Measurements from ENCODE around the gene TMSB4X. TPM values are rescaled to one million over a fixed set of nuclear protein-coding genes. Genes with fewer than 3 reads are reported as not detected.
A peak's percentile ranks its signal among the peaks of the same experiment; 100 is the strongest.

TMSB4X gene
- total and polyA plus RNA-seq, 2 of the 4 experiments (the other 2 are of a cell fraction) = 4,648 to 11,116 TPM

GRCh38 chrX:13023567-13023966 is 48.7 kb downstream of the TMSB4X start:
- ChIA-PET POLR2A (ENCODE audit: unreplicated experiment) (no interaction called here), CTCF (no interaction called here)
- no peak overlapping the region for H3K4me2 ChIP-seq (ENCODE audit: low read depth, low read length)
- H4K91ac ChIP-seq (ENCODE audit: insufficient read depth, low read depth, low read length) = peak overlapping the region; percentile 39
- intact Hi-C loops (cut with micrococcal nuclease) (no loop called here), in situ Hi-C loops (cut with MboI; ENCODE audit: low sequenced_read_pairs) (no loop called here), dilution Hi-C loops (cut with HindIII; ENCODE audit: low sequenced_read_pairs, unreplicated experiment) (no loop called here)
- peak overlapping the region; percentile 42; the same call in 1 of the 2 replicates for H4K5ac ChIP-seq (ENCODE audit: low read depth, low read length)
- no peaks in the 10 kb centered on the region for H3K9me1 ChIP-seq (ENCODE audit: insufficient read depth, low read length)
- H3K36me3 ChIP-seq (ENCODE audit: control insufficient read depth, insufficient read depth, low read length) = no peaks in the 10 kb centered on the region
- H2AFZ ChIP-seq (replicated peaks; ENCODE audit: low read length, poor library complexity) = no peak overlapping the region
- no peak overlapping the region for H2AK9ac ChIP-seq (replicated peaks; ENCODE audit: low read depth, low read length, poor library complexity)
- H3K9ac ChIP-seq (ENCODE audit: low read depth, low read length) = no peak overlapping the region
- peak overlapping the region; percentile 36 for H2AK5ac ChIP-seq (ENCODE audit: low read depth, low read length)
- peak overlapping the region; percentile 70 for H2BK120ac ChIP-seq (ENCODE audit: low read depth, low read length)
- H2BK15ac ChIP-seq (ENCODE audit: low read depth, low read length) = peak overlapping the region; percentile 34; the same call in 1 of the 3 replicates
- no TSS peak for BruUV-seq (replicated peaks)
- peak overlapping the region; percentile 87 for H2BK20ac ChIP-seq (ENCODE audit: low read depth, low read length)
- TF ChIP-seq MAZ (IDR thresholded peaks at IDR 0.05; ENCODE audit: borderline replicate concordance, low read depth, low read length) (no peak), POLR2A (IDR thresholded peaks at IDR 0.05; ENCODE audit: low read depth, low read length) (no peak), BHLHE40 (IDR thresholded peaks at IDR 0.05; ENCODE audit: low read depth, low read length) (no peak), RCOR1 (IDR thresholded peaks at IDR 0.05; ENCODE audit: insufficient replicate concordance, low read length) (no peak), CEBPB (IDR thresholded peaks at IDR 0.05; ENCODE audit: low read depth, low read length) (no peak), RAD21 (IDR thresholded peaks at IDR 0.05; ENCODE audit: low read length) (no peak), CTCF (conservative IDR thresholded peaks at IDR 0.05; ENCODE audit: low read depth, low read length) (no peak), FOS (IDR thresholded peaks at IDR 0.05; ENCODE audit: low read depth, low read length) (no peak), ELK1 (IDR thresholded peaks at IDR 0.05; ENCODE audit: borderline replicate concordance, low read depth, low read length) (no peak), RFX5 (IDR thresholded peaks at IDR 0.05; ENCODE audit: low read depth, low read length) (no peak), NFE2L2 (IDR thresholded peaks at IDR 0.05; ENCODE audit: low read depth, low read length) (no peak), MXI1 (IDR thresholded peaks at IDR 0.05; ENCODE audit: borderline replicate concordance, low read depth, low read length) (no peak), SMC3 (IDR thresholded peaks at IDR 0.05; ENCODE audit: low read depth, low read length) (no peak), CHD1 (IDR thresholded peaks at IDR 0.05; ENCODE audit: low read depth, low read length) (no peak), MAFK (IDR thresholded peaks at IDR 0.05; ENCODE audit: low read depth, low read length) (no peak), USF2 (IDR thresholded peaks at IDR 0.05; ENCODE audit: low read depth, low read length) (no peak)
- peak overlapping the region; percentile 52 for H3K4ac ChIP-seq (ENCODE audit: low read depth, low read length)
- H3K23ac ChIP-seq (ENCODE audit: low read depth, low read length) = 0 out of 2 replicates have a peak overlapping the region, but pooled peaks have one; percentile 10
- ATAC-seq (ENCODE audit: low read depth) (no peak), DNase-seq (no peak)
- no peaks in the 10 kb centered on the region for H3K27me3 ChIP-seq (ENCODE audit: control insufficient read depth, insufficient read depth, low read length)
- no CpG with 5 or more reads among the region's 3 CpGs for WGBS, 2 experiments (ENCODE audit: extremely low coverage in 2 of 2, insufficient read length in 1 of 2)
- H3K18ac ChIP-seq (ENCODE audit: low read depth, low read length) = peak overlapping the region; percentile 80
- H3K4me1 ChIP-seq (ENCODE audit: control insufficient read depth, insufficient read depth, low read length) = peaks cover 14% of the 10 kb centered on the region
- no peaks in the 10 kb centered on the region for H3K9me3 ChIP-seq (ENCODE audit: control insufficient read depth, insufficient read depth, low read length)
- H4K8ac ChIP-seq (ENCODE audit: low read depth in 2 of 2, low read length in 2 of 2) = peak overlapping the region in 1 of 2 experiments; percentile 53; a peak in 3 of 4 replicates
- H2BK5ac ChIP-seq (ENCODE audit: low read depth, low read length, poor library complexity, severe bottlenecking) = no peak overlapping the region
- no peak overlapping the region for H3K4me3 ChIP-seq (ENCODE audit: insufficient read depth, low read depth, low read length)
- H3K56ac ChIP-seq (ENCODE audit: extremely low read depth, insufficient read depth, low read length) = no peak overlapping the region
- no peaks in the 10 kb centered on the region for H3K79me1 ChIP-seq (ENCODE audit: low read depth in 1 of 2, low read length in 2 of 2)
- no peaks in the 10 kb centered on the region for H4K20me1 ChIP-seq (ENCODE audit: insufficient read depth, low read length)
- no peak overlapping the region; the same call in 1 of the 2 replicates for H3K27ac ChIP-seq (ENCODE audit: insufficient read depth, low read length)
- H3K14ac ChIP-seq (replicated peaks; ENCODE audit: low read depth, low read length) = peak overlapping the region; percentile 19
